GM19467 (cell line): ENCODE data around the gene ZNF384.

Source experiments
- ATAC-seq: cut with Tn5 transposase; IDR thresholded peaks from one replicate; pipeline ENCODE4 v1.9.1; 2021; ENCODE audit warnings: mild to moderate bottlenecking, moderate library complexity; ENCODE audit not compliant: unreplicated experiment

The ZNF384 gene

DNA sequence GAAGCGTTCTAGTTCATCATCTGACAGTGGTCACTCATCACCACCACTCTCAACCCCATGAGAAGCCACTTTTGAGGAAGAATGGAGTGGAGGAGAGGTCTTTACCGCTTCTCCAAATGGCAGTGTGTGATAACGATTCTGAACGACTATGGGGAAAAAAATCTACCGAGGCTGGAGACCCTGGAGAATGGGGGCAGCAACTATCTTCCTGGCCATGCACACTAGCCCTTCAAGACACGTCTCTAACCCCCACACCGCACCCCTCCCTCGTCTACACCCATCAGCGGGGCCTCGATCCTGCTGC is 26.6 kb downstream of the ZNF384 start:
- ATAC-seq: no peak

DNA sequence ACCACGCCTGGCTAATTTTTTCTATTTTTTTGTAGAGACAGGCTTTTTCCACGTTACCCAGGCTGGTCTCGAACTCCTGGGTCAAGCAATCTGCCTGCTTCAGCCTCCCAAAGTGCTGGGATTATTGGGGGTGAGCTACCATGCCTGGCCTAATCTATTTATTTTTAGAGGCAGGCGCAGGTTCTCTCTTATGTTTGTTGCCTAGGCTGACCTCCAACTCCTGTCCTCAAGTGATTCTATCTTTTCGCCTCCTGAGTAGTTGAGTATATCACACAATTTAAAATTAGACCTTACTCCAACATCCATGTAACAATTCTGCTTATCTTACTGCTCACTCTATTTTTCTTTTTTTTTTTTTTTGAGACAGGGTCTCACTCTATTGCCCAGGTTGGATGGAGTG is 35.2 kb downstream of the ZNF384 start:
- no peak for ATAC-seq

DNA sequence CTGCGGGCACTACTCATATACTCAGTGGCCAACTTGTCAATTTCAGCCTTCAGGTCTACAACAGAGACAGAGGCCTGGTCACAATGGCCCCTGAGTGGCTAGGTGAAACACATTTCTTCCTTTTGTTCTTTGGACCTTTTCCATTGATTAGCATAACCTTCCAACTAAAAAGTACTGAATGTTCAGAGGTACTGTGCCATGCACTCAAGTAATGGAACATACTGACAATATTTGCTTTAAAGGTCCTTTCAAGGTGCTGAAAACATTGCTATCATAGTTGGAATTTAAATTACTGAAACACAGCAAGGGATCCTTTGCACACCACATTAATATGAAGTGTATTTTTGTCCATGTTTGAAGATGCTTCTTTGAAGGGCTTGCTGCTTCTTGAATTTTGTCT is 35.8 kb downstream of the ZNF384 start:
- ATAC-seq: no peak

DNA sequence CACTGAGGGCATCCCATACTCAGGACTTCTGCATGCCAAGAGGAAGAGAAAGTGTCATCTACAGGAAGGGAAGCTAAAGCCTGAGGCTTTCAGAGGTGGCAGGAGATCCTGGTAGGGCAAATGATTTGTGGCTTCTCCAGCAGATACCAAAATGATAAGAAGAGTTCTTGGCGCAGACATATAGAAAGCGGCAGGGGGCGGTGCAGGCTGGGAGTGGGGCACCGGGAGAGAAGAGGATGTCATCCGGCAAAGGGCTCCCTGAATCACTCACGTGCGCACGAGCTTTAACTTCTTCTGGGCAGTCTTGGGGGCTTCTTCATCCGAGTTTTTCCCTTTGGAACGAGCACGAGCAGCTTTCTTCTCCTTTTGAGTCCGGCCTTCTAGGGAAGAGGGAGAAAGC is 36.8 kb downstream of the ZNF384 start:
- ATAC-seq: no peak

DNA sequence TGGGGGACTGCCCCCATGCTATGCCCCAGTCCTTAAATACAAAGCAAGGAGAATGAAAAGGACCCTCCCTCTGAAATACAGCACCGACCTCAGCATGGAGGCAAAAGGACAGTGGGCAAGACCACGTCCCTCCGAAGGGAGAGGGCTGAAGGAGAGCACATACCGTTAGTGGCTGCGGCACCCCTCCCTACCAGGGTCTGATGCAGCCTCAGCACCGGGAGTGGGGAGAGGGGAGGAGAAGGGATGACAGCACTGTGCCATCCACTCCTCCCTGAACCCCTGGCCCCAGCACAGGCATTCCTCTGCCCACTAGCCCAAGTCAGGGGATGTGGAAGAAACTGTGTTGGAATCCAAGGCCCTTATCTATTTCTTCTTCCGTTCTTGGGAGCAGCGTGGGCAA is 38.3 kb downstream of the ZNF384 start:
- ATAC-seq: no peak

DNA sequence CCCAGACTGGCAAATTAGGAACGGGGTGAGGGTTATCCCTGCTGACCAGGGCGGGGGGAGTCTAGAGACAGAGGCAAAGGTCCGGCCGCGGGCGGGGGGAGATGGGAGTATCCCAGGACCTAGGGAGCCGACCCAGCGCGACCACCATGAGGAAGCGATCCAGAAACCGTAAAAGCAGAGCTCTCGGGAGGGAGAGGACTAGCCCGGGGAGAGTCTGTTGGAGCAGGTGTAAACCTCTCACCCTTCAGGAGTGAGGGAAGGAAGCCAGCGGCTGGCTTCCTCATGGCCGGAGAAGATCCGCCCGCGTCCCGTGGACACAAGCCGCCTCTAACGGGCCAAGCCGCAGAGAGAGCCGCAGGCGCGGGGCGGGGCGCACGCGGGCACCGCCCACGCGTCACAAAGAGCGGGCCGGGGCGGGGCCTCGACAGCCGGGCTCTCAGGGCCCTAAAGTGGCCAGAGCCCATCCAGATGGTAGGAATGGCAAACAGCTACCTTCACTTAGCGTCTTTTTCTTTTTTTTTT is 42.0 kb downstream of the ZNF384 start, which contains the start of gene ACRBP:
TSS of gene ACRBP (minus strand) at position 350 of the 522 bp plus-strand sequence. CDS start at position 284, 66 bp downstream.
- ATAC-seq: no peak

DNA sequence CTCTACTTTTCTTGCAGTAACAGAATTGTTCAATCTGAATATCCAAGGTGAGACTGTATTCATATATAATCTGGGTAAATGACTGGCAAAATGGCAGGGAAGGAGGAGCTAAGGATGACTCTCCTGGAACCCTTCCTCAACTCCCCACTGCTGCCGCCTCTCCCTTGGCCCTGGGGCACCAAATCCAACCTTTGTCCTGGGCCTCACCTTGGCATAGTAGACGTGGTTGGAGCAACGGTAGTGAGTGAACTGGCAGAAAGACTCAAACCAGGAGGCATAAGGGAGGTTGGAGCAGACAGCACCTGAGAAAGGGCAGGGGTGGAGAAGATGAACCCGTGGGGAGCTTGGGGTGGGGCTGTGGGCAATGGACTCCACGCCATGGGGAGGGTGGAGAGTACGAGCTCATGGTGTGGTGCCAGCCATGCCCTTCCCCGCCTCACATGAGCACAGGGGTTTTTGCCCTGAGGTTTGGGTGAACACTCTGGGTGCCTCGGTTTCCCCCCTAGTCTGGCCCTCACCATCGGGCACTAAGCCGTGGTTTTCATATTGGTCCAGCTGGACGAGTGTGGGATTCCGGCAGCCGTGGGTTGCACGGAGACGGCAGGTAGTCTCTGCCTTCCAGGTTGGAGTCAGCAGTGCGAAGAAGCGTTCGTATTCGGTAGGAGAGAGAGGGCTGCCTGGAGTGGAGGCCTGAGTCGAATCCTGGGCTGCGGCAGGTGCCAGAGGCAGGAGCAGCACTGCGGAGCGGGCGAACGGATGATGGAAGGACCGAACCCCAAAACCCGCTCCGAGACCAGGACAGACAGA is 42.7 kb downstream of the ZNF384 start:
- no peak for ATAC-seq

DNA sequence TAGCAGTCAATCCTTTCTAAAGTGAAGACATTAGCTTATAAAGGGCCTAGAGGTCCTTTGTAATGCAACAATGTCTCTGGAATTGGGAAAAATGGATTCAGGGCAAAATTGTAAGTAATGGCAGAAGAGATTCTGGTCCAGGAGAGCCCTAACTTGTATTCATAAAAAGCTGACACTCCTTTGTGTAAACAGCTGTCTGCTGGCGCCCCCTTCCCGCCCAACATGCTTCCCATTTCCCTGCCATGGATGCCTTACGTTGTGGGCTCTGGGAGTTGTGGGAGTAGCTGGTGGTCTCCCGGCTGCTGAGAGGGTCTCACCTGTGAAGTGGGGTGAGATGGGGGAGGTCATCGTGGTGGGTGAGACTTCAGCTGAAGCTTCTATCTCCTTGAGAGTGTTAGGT is 44.3 kb downstream of the ZNF384 start:
- ATAC-seq: no peak

DNA sequence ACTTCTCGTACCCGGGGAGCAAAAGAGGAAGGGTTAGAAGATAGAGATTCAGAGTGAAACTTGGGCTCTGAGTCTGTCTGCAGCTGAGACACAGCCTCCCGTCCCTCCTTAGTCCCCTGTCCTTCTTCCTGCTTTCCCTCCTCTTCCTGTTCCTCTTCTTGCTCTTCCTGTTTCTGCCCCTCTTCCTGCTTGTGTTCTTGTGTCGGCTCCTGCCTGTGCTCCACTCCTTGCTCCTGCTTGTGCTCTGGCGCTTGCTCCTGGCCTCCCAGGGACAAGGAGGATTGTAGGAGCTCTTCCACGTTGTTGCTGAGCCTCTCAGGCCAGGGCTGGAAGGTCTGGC is 44.9 kb downstream of the ZNF384 start:
- ATAC-seq: no peak

DNA sequence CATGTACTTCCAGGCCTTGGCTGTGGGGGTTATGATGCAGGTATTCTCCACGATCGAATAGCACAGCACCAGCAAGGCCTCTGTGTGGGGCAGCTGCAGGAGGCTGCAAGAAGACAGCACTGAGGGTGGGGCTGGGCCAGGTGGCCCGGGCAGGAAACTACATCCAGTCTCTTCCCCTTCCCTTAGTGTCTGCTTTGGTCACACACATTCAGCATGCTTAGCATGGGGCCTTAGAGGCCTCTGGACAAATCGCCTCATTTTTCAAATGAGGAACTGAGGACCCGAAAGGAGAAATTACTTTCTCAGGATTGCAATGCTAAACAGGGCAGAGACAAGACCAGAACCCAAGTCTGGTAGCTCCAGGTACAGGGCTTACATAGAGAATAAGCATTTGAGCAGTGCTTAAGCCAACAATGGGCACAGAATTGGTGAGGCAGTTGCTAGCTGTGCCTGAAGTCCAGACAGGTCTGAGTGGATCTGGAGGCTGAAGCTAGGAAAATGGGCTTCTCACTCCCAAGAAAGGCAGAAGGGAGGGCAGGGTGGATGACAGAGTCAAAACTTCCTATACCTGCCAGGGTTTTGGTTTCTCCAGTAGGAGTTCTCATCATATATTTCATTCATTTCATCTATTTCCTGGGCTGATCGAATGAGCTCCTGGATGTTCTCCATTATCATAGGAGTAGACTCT is 45.5 kb downstream of the ZNF384 start:
- no peak for ATAC-seq

DNA sequence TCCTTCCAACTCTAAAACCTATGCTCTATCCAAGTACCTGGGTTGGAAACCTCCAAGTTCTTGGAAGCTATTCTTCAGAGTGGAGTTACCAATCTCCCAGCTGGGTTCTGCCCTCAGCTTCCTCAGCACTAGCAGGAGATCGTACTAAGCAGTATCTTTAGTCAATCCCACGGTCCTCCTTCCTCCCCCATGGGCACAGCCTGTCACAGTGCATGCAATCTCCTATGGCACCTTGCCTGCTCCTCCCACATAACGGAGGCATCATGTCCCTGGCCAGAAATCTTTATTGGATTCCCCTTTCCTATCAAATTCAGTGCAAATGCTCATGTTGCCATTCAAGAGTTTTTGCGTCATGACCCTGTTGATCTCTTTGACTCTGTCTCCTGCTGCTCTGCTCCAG is 48.0 kb downstream of the ZNF384 start:
- no peak for ATAC-seq

DNA sequence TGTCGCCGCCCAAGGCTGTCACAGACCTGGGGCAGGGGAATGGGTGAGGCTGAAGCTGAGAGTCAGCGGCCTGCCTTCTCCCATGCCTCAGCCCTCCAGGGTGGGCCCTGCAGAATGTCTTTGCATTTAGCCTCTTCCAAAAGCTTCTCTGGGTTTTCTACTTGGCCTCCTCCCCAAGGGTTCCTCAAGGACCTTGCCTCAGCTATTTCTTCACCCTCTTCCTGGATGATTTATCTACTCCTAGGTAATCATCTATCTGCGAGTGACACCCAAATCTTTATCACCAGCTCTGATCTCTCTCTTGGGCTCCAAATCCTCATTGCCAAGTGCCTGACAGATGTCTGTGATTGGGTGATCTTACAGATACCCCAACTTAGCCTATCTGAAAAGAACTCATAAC is 48.7 kb downstream of the ZNF384 start:
- no peak for ATAC-seq

DNA sequence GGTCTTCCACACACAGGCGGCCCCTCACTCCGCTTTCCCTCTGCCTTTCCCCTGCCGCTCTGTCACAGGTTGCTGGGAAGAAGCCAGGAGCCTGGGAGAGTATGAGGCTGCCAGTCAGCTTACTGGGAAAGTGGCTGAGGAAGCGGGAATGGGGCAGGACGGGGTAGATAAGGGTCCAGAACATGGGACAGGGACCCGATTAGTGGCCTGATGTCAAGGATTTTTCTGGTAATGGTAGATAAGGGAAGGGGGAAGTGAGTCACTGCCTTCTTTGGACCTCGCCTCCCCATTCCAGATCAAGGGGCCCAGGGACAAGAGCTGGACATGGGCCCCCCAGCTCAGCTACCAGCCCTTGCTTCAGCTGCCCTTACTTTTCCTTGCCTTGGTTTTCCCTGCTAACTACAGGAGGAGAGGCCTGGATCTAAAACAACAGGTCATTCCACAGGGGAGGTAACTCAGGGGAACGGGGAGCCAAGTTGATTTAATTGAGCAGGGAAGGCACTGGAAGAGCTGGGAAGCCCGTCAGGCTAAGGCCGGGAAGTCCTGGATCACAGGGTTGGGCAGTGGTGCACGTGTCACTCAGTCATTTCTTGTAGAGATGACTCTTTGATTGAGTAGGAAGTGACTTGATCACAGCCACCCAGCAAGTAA is 49.9 kb downstream of the ZNF384 start:
- no peak for ATAC-seq

DNA sequence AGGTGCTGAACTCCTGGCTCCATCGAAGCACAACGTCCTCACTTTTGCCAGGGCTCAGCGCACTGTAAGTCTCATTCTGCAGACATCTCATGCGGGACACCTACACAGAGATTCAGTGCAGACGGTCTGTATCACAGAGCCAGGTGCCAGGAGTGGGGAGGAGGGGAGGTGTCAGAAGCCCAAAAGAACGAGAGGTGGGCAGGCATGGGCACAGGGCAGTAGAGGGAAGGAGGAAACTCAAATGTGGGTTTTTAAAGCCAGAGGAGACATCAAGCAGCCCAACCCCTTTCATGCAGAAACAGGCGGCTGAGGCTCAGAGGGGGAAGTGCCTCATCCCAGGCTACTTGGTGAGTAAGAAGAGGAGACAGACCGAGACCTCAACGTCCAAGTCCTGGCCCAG is 50.9 kb downstream of the ZNF384 start:
- ATAC-seq: no peak

DNA sequence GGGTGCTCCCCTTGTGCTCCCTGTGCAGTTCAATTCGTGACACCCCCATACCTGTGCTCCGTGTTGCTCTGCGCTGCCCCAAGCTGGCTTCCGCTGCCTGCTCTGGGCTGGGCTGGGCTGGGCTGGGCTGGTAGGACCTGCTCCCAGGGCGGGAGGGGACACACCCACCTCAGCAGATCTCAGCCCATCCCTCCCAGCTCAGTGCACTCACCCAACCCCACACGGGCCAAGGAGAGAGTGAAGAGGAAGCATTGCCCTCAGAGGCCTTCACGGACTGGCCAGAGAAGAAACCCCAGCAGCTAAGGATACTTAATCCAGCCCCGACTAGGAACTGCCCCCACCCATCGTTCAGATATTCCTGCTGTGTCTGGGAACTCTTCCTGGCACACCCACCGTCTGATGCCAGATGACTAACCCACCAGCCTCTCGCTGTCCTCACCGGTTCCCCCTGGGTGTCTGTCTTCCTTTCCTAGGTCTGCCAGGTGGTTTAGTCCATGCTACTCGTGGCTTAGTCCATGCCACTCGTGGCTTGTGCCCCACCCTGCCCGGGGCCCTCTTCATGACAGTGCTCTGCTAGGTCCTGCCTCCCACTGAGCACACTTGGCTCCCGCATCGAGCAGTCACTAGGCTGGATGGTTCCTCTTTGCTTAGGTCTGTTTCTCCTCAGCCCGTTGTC is 53.2 kb downstream of the ZNF384 start, which contains the start of gene LPAR5:
TSS of gene LPAR5 (minus strand) at position 104 of the 676 bp plus-strand sequence. CDS start 14,711 bp downstream, outside the sequence.
- ATAC-seq: no peak

DNA sequence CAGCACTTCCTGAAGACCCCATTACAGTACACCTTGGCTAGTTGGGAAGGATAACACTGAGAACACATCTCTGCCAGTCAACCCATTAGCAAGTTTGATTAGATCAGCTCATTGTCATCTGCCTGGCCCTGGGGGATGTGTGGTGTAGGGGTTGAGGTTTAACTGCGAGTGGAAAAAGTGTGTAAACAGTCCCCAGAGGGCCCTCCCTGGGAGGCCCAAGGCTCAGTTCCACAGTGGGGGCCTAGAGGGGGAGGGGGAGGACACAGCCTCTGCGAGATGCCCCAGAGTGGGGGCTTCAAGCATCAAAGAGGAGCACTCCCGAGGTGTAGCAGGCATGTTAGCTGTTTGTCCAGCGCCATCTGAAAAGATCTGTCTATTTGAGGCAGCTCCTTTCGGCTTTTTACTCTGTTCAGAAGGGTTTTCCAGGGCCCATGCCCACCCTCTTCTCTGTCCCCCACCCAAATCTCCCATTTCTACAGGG is 53.8 kb downstream of the ZNF384 start:
- no peak for ATAC-seq

DNA sequence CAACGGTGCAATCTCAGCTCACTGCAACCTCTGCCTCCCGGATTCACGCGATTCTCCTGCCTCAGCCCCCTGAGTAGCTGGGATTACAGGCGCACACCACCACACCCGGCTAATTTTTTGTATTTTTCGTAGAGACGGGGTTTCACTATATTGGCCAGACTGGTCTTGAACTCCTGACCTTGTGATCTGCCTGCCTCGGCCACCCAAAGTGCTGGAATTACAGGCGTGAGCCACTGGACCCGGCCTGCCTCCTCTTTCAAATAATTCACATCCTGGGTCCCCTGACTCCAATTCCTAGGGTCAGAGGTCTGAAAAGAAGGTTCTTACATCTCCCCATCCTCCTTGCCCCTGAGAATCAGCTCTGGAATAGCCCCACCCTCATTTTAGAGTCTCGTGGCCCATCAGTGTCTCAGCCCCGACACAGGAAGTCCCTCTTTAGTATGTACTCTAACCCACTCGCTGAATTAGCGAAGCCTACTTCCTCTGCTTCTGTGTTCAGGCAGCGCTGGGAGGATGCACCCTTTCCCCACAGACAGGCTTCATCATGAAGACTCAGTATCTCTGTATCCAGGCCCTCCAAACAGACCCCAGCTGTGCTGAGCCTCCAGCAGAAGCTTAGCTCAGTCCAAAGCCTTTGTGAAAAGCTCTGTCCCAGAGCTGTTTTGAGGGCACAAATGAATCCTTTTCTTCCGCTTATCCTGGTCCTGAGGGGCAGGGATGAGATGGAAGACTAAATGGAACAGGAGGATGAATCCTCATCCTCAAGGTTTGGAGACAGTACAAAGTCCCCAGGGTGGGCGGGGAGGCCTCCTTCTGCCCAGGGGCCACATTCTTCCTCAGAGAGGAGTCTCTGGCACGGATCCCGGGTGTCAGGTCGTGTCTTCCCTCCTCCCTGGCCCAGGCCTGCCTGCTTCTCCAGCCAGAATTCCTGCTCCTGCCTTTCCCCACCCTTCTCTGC is 56.9 kb downstream of the ZNF384 start:
- peak; percentile 68 for ATAC-seq

DNA sequence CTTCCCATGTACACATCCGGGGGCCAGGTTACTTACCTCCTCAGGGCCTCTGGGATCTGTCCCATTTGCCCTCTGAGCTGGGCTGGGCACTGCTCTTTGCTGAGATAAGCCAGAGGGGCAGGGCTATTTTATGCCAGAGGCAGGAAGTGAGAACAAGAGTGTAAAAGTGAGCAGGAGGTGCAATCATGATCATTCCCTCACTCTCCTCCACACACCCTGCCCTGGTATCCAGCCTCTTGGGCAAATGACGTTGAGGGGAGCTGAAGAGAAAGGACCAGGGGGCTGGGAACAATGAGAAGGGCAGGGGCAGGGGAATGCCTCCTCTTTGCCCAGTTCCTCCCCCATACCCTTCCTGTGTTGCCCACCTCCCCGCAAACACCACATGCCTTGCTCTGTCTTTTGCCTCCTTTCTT is 57.6 kb downstream of the ZNF384 start:
- no peak for ATAC-seq

DNA sequence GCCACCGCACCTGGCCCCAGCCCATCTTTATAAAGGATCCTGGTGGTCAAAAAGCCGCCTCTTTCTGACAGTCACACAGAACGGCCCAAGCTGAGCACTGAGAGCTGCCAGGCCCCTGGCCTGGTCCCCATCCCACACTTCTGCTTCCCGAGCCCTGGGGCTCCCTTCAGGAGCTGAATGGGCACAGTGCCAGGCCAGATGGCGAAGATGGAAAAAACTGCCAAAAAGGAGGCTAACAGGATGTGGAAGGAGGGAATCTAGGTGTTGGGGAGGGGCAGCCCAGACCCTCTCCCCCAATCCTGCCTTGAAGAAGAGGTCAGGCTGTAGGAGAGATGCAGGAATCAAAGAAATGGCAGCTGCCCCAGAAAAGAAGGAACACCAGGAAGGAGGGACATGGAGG is 58.4 kb downstream of the ZNF384 start:
- no peak for ATAC-seq

DNA sequence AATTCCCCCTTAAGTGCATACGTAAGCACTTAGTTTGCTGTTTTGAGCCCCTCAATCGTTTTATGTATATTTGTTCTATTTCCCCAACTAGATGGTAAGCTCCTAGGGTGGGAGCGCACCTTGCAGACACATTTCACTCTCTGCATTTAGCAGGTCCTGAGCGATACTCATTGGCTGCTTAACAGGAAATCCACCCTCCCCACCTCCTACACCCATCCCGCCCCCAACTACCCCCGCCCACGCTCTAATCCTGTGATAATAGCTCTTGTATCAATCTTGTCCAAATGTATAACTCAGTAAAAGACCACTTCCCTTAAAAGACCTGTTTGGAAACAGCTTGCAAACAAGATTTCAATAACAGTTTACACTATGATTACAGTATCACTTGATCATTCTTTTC is 61.6 kb downstream of the ZNF384 start:
- ATAC-seq: no peak
